Left lobe of liver (tissue), 2 donors: ENCODE measurements around the gene TMOD3. TPM values are rescaled to one million over a fixed set of nuclear protein-coding genes. Genes with fewer than 3 reads are reported as not detected.

Experiments
- ATAC-seq: fragments of 200-7000 bp; cut with Tn5 transposase; one replicate; pipeline ENCODE4 v1.9.1; 2020; ENCODE audit warnings: mild to moderate bottlenecking, moderate library complexity
- DNase-seq: peaks from one replicate; pipeline ENCODE4 v3.0.0-alpha.2; 2020; ENCODE audit warnings: low spot score
- total RNA-seq: library from RNA; stranded (reverse); gene quantifications from one replicate; pipeline ENCODE4 v1.2.1, GENCODE V29; 2021
- donor health status: DM: no; HTN: no; CAD: no; lungs with moderate emphysema.
- donor health status: DM: no; HTN: yes; CAD: no.

The TMOD3 gene
- total RNA-seq, 1 donor from 2014 or later = 21.2 TPM

GRCh38 chr15:51889486-51889885 lies 60.0 kb downstream of the TMOD3 start:
- no peak for DNase-seq

GRCh38 chr15:51904421-51904820 lies 75.0 kb downstream of the TMOD3 start:
- no peak for DNase-seq
- ATAC-seq = no peak

More at GRCh38 chr15:51889486-51889885, 60.0 kb downstream of the TMOD3 start:
- no peak for ATAC-seq

GRCh38 chr15:51904931-51905330 lies 75.5 kb downstream of the TMOD3 start:
- DNase-seq (no peak), ATAC-seq (no peak)

GRCh38 chr15:51907136-51907862 lies 77.8 kb downstream of the TMOD3 start:
- ATAC-seq = peak; percentile 94
- DNase-seq = peak; percentile 79

- DNase-seq (no peak), ATAC-seq (no peak)
These were observed 78.9 kb downstream of the TMOD3 start for GRCh38 chr15:51908316-51908715.

- DNase-seq = no peak
- no peak for ATAC-seq
These were observed 80.1 kb downstream of the TMOD3 start for GRCh38 chr15:51909584-51909983.

GRCh38 chr15:51912528-51912927 lies 83.1 kb downstream of the TMOD3 start:
- DNase-seq (no peak), ATAC-seq (no peak)

- peak; percentile 74 for ATAC-seq
These were observed 88.0 kb downstream of the TMOD3 start for GRCh38 chr15:51917493-51917892.

GRCh38 chr15:51924156-51925068 lies 95.0 kb downstream of the TMOD3 start:
- ATAC-seq (peak; percentile 44), DNase-seq (no peak)

More at GRCh38 chr15:51917493-51917892, 88.0 kb downstream of the TMOD3 start:
- DNase-seq = no peak

- DNase-seq (no peak), ATAC-seq (no peak)
These were observed 97.4 kb downstream of the TMOD3 start for GRCh38 chr15:51926809-51927208.

- no peak for ATAC-seq
- no peak for DNase-seq
These were observed 101.6 kb downstream of the TMOD3 start for GRCh38 chr15:51931016-51931415.

- DNase-seq (no peak), ATAC-seq (no peak)
These were observed 102.2 kb downstream of the TMOD3 start for GRCh38 chr15:51931638-51932037.

GRCh38 chr15:51932161-51932560 lies 102.7 kb downstream of the TMOD3 start:
- DNase-seq (no peak), ATAC-seq (no peak)

- no peak for ATAC-seq
- DNase-seq = no peak
These were observed 106.1 kb downstream of the TMOD3 start for GRCh38 chr15:51935466-51936104.

- DNase-seq (no peak), ATAC-seq (peak; percentile 23)
These were observed 106.6 kb downstream of the TMOD3 start for GRCh38 chr15:51936105-51936478.

GRCh38 chr15:51938286-51938685 lies 108.8 kb downstream of the TMOD3 start:
- ATAC-seq = no peak
- no peak for DNase-seq

GRCh38 chr15:51939216-51939615 lies 109.8 kb downstream of the TMOD3 start:
- ATAC-seq = no peak
- no peak for DNase-seq

- no peak for ATAC-seq
- DNase-seq = no peak
These were observed 117.7 kb downstream of the TMOD3 start for GRCh38 chr15:51947124-51947523.

GRCh38 chr15:51952805-51953204 lies 123.4 kb downstream of the TMOD3 start:
- ATAC-seq (peak; percentile 58), DNase-seq (no peak)

- DNase-seq = no peak
- ATAC-seq = no peak
These were observed 126.1 kb downstream of the TMOD3 start for GRCh38 chr15:51955504-51955903.
